Parathyroid adenoma (tissue), 2 donors: ENCODE measurements around the gene MAN1B1.

ENCODE experiments used
- H2AFZ ChIP-seq: fragments of 300-600 bp; sonication (generic); one replicate; pipeline ENCODE4 v1.7.0; 2017; ENCODE audit warnings: antibody characterized with exemption, mild to moderate bottlenecking
- H3K27ac ChIP-seq: fragments of 300-600 bp; sonication (generic); one replicate; pipeline ENCODE4 v1.7.0; 2017
- H3K27me3 ChIP-seq: fragments of 300-600 bp; sonication (generic); one replicate; pipeline ENCODE4 v1.7.0; 2017; ENCODE audit warnings: low read length; ENCODE audit not compliant: control insufficient read depth, insufficient read depth
- H3K36me3 ChIP-seq: fragments of 300-600 bp; sonication (generic); one replicate; pipeline ENCODE4 v1.7.0; 2017; ENCODE audit warnings: low read length; ENCODE audit not compliant: control insufficient read depth, insufficient read depth
- H3K4me1 ChIP-seq: fragments of 300-600 bp; sonication (generic); one replicate; pipeline ENCODE4 v1.7.0; 2017; ENCODE audit warnings: control low read depth
- H3K4me2 ChIP-seq: fragments of 300-600 bp; sonication (generic); one replicate; pipeline ENCODE4 v1.7.0; 2017; ENCODE audit warnings: low read length
- H3K4me3 ChIP-seq: fragments of 300-600 bp; sonication (generic); one replicate; pipeline ENCODE4 v1.7.0; 2017; ENCODE audit warnings: low read depth, low read length
- H3K79me2 ChIP-seq: fragments of 300-600 bp; sonication (generic); one replicate; pipeline ENCODE4 v1.7.0; 2017; ENCODE audit warnings: control low read depth
- H3K9ac ChIP-seq: fragments of 300-600 bp; sonication (generic); one replicate; pipeline ENCODE4 v1.7.0; 2017; ENCODE audit warnings: mild to moderate bottlenecking
- H3K9me3 ChIP-seq: fragments of 300-600 bp; sonication (generic); one replicate; pipeline ENCODE4 v1.7.0; 2017; ENCODE audit warnings: low read length; ENCODE audit not compliant: control insufficient read depth
- CTCF ChIP-seq: fragments of 300-600 bp; sonication (generic); IDR thresholded peaks from one replicate; pipeline ENCODE4 v1.7.0; 2017; ENCODE audit warnings: antibody characterized with exemption, mild to moderate bottlenecking
- donor health status: primary hyperparathyroidism.

The MAN1B1 gene

GRCh38 chr9:137143459-137143858, 56.7 kb downstream of the MAN1B1 start:
- Histone ChIP-seq H3K36me3 (no peaks in the 10 kb centered on the region), H3K27me3 (peaks cover 5% of the 10 kb centered on the region), H3K79me2 (no peaks in the 10 kb centered on the region), H3K4me1 (no peaks in the 10 kb centered on the region), H3K9me3 (no peaks in the 10 kb centered on the region), H2AFZ (no peak overlapping the region), H3K4me3 (no peak overlapping the region), H3K9ac (no peak overlapping the region), H3K27ac (no peak overlapping the region), H3K4me2 (no peak overlapping the region)
- TF ChIP-seq CTCF, result no peak

- H3K79me2 ChIP-seq, result no peaks in the 10 kb centered on the region
- no peak overlapping the region for H3K27ac ChIP-seq
- peaks cover 4% of the 10 kb centered on the region for H3K27me3 ChIP-seq
- no peaks in the 10 kb centered on the region for H3K9me3 ChIP-seq
- TF ChIP-seq CTCF, result no peak
- H3K4me1 ChIP-seq, result no peaks in the 10 kb centered on the region
- H2AFZ ChIP-seq, result no peak overlapping the region
- H3K9ac ChIP-seq, result no peak overlapping the region
- no peak overlapping the region for H3K4me3 ChIP-seq
- no peaks in the 10 kb centered on the region for H3K36me3 ChIP-seq
- no peak overlapping the region for H3K4me2 ChIP-seq
These were observed 59.1 kb downstream of the MAN1B1 start for GRCh38 chr9:137145731-137146526.

- Histone ChIP-seq H3K4me1 (no peaks in the 10 kb centered on the region), H3K9ac (no peak overlapping the region), H3K36me3 (no peaks in the 10 kb centered on the region), H3K27ac (no peak overlapping the region), H3K79me2 (no peaks in the 10 kb centered on the region), H3K9me3 (no peaks in the 10 kb centered on the region), H2AFZ (no peak overlapping the region), H3K4me2 (no peak overlapping the region), H3K27me3 (peaks cover 4% of the 10 kb centered on the region), H3K4me3 (no peak overlapping the region)
- no peak for TF ChIP-seq CTCF
These were observed 59.7 kb downstream of the MAN1B1 start for GRCh38 chr9:137146527-137146918.

DNA sequence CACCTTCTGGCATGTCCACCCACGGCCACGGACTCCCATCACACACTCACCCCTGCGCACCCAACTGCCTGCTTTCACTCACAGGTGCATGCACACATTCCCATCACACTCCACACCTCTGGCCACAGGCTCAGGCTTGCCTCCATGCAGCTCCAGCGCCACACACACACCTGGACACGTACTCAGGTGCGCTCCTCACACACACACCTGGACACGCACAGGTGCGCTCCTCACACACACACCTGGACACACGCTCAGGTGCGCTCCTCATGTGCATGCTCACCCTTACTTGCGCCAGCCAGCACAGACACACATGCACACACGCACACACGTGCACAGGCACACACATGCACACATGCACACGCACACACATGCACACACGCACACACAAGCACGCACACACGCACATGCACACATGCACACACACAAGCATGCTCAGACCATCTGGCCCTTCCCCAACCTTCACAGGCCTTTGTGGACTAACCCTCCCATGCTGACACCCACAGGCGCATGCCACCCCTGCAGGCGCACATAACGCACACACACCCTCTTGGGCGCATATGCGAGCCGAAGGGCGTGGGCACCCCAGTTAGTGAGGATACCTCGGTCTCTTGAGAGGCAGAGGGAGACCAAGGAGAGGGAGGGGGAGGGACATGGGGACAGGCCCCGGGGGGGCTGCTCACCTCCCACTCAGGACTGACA, 60.5 kb downstream of the MAN1B1 start:
- H3K79me2 ChIP-seq, result no peaks in the 10 kb centered on the region
- no peak overlapping the region for H3K9ac ChIP-seq
- no peaks in the 10 kb centered on the region for H3K4me1 ChIP-seq
- TF ChIP-seq CTCF, result no peak
- H2AFZ ChIP-seq, result no peak overlapping the region
- H3K36me3 ChIP-seq, result no peaks in the 10 kb centered on the region
- no peak overlapping the region for H3K27ac ChIP-seq
- no peak overlapping the region for H3K4me3 ChIP-seq
- H3K4me2 ChIP-seq, result no peak overlapping the region
- no peaks in the 10 kb centered on the region for H3K9me3 ChIP-seq
- H3K27me3 ChIP-seq, result peaks cover 2% of the 10 kb centered on the region
